Measurements from ENCODE around the gene NRDC. TPM values are rescaled to one million over a fixed set of nuclear protein-coding genes. Genes with fewer than 3 reads are reported as not detected.

NRDC gene
- total and polyA plus RNA-seq, 2 donors: 56.2 to 151 TPM

- Histone ChIP-seq H3K4me3 (ENCODE audit: low read length in 2 of 2) (no peak overlapping the region), H3K9me3 (ENCODE audit: control insufficient read depth in 2 of 2, insufficient read depth in 1 of 2, low read length in 1 of 2) (no peaks in the 10 kb centered on the region), H3K27ac (ENCODE audit: low read depth in 1 of 2, low read length in 1 of 2) (no peak overlapping the region), H3K36me3 (ENCODE audit: control insufficient read depth in 2 of 2, insufficient read depth in 2 of 2, low read length in 1 of 2) (peaks cover 16 to 40% of the 10 kb centered on the region in 2 donors), H3K4me1 (ENCODE audit: control insufficient read depth in 2 of 2, insufficient read depth in 2 of 2, low read length in 2 of 2) (no peaks in the 10 kb centered on the region), H3K27me3 (ENCODE audit: control insufficient read depth in 2 of 2, insufficient read depth in 1 of 2, low read length in 1 of 2) (no peaks in the 10 kb centered on the region)
- DNase-seq (ENCODE audit: low read depth in 6 of 9, low spot score in 9 of 9): no peak
- WGBS: over 99% methylated on average over 3 of the region's 3 CpGs
Measured at GRCh38 chr1:51780927-51781326, 97.6 kb downstream of the NRDC start.

DNA sequence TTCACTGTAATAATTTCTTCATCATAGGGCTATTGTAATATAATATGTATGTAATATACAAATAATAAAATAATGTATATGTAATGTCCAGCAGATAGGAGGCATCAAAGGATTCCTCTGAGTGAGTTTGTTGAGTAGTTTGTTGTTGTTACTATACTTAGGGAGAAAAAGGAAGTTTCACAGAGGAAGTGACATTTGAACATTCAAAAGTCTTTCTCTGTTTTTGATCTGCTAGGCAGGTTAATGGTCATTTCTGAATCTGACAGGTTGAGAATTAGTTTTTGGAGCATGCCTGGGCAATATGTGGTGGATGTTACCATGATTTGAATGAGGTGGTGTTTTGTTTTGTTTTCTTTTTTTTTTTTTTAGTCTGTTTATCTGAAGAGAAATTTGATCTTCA lies 102.1 kb downstream of the NRDC start:
- Histone ChIP-seq H3K9me3 (ENCODE audit: control insufficient read depth in 2 of 2, insufficient read depth in 1 of 2, low read length in 1 of 2) (no peaks in the 10 kb centered on the region), H3K4me3 (ENCODE audit: low read length in 2 of 2) (no peak overlapping the region), H3K27me3 (ENCODE audit: control insufficient read depth in 2 of 2, insufficient read depth in 1 of 2, low read length in 1 of 2) (no peaks in the 10 kb centered on the region), H3K27ac (ENCODE audit: low read depth in 1 of 2, low read length in 1 of 2) (no peak overlapping the region), H3K36me3 (ENCODE audit: control insufficient read depth in 2 of 2, insufficient read depth in 2 of 2, low read length in 1 of 2) (peaks cover 11 to 29% of the 10 kb centered on the region in 2 donors), H3K4me1 (ENCODE audit: control insufficient read depth in 2 of 2, insufficient read depth in 2 of 2, low read length in 2 of 2) (no peaks in the 10 kb centered on the region)
- DNase-seq (ENCODE audit: low read depth in 6 of 9, low spot score in 9 of 9): no peak

DNA sequence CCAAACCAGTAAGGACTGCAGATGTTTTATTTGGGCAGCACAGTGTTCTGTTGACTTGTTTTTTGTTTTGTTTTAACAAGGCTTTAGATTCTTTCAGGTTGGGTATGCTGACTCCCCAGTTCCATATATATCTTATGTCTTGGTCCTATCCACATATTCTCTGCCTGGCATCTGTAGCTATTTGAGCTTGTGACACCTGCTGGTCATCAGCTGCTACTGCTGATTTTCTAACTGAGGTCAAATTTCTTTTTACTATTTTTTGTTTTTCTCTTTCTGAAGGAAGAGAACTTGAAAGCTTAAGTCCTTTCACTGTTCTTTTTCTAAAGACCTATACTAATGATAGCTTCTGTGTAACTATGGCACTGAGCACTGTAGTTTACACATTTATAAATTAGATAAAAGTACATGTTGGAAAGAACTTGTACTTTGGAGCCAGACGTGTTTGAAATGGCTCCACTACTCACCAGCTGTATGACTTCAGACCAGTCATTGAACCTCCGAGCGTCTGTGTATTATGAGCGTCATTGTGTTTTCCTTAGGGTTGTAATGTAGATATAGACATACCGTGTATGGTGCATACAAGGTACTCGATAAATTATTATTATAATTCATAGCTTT lies 109.4 kb downstream of the NRDC start:
- H3K9me3 ChIP-seq (ENCODE audit: control insufficient read depth in 2 of 2, insufficient read depth in 1 of 2, low read length in 1 of 2): no peaks in the 10 kb centered on the region
- DNase-seq (ENCODE audit: low read depth in 6 of 9, low spot score in 9 of 9): peak; percentile 9 to 58 (median 28)
- no peaks in the 10 kb centered on the region for H3K27me3 ChIP-seq (ENCODE audit: control insufficient read depth in 2 of 2, insufficient read depth in 1 of 2, low read length in 1 of 2)
- H3K36me3 ChIP-seq (ENCODE audit: control insufficient read depth in 2 of 2, insufficient read depth in 2 of 2, low read length in 1 of 2): peaks cover 16 to 30% of the 10 kb centered on the region in 2 donors
- no peaks in the 10 kb centered on the region for H3K4me1 ChIP-seq (ENCODE audit: control insufficient read depth in 2 of 2, insufficient read depth in 2 of 2, low read length in 2 of 2)
- H3K4me3 ChIP-seq (ENCODE audit: low read length in 2 of 2): no peak overlapping the region
- no peak overlapping the region for H3K27ac ChIP-seq (ENCODE audit: low read depth in 1 of 2, low read length in 1 of 2)
- 98% methylated on average over 6 of the region's 6 CpGs for WGBS

- no peaks in the 10 kb centered on the region for H3K9me3 ChIP-seq (ENCODE audit: control insufficient read depth in 2 of 2, insufficient read depth in 1 of 2, low read length in 1 of 2)
- peak in 1 of 9 donors; percentile 2 for DNase-seq (ENCODE audit: low read depth in 6 of 9, low spot score in 9 of 9)
- WGBS: 97% methylated on average over 1 of the region's 1 CpG
- H3K4me1 ChIP-seq (ENCODE audit: control insufficient read depth in 2 of 2, insufficient read depth in 2 of 2, low read length in 2 of 2): no peaks in the 10 kb centered on the region
- no peaks in the 10 kb centered on the region for H3K27me3 ChIP-seq (ENCODE audit: control insufficient read depth in 2 of 2, insufficient read depth in 1 of 2, low read length in 1 of 2)
- peaks cover 0 to 12% of the 10 kb centered on the region in 2 donors for H3K36me3 ChIP-seq (ENCODE audit: control insufficient read depth in 2 of 2, insufficient read depth in 2 of 2, low read length in 1 of 2)
- H3K27ac ChIP-seq (ENCODE audit: low read depth in 1 of 2, low read length in 1 of 2): no peak overlapping the region
- H3K4me3 ChIP-seq (ENCODE audit: low read length in 2 of 2): no peak overlapping the region
Measured at GRCh38 chr1:51761351-51761750, 117.2 kb downstream of the NRDC start.

DNA sequence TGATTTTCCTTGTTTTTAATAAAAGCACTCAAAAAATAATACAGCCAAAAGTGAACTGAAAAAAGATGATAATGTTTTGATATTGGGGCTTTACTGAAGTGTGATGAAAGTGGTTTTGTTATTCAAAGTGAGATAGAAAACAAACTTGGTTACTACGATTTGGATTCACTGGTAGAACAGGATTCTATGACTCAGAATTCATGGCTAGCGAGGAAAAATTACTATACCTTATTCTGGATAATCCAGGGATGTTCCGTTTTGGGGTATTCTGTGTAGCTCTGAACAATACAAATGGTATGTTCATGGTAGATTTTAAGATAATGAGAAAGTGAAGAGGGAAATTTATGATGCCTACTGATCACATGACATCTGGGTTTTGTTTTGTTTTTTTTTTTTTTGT lies 117.7 kb downstream of the NRDC start:
- Histone ChIP-seq H3K4me1 (ENCODE audit: control insufficient read depth in 2 of 2, insufficient read depth in 2 of 2, low read length in 2 of 2) (no peaks in the 10 kb centered on the region), H3K9me3 (ENCODE audit: control insufficient read depth in 2 of 2, insufficient read depth in 1 of 2, low read length in 1 of 2) (no peaks in the 10 kb centered on the region), H3K36me3 (ENCODE audit: control insufficient read depth in 2 of 2, insufficient read depth in 2 of 2, low read length in 1 of 2) (peaks cover 0 to 8% of the 10 kb centered on the region in 2 donors), H3K27ac (ENCODE audit: low read depth in 1 of 2, low read length in 1 of 2) (no peak overlapping the region), H3K27me3 (ENCODE audit: control insufficient read depth in 2 of 2, insufficient read depth in 1 of 2, low read length in 1 of 2) (no peaks in the 10 kb centered on the region), H3K4me3 (ENCODE audit: low read length in 2 of 2) (no peak overlapping the region)
- WGBS: 96% methylated on average over 3 of the region's 3 CpGs
- DNase-seq (ENCODE audit: low read depth in 6 of 9, low spot score in 9 of 9): no peak

DNA sequence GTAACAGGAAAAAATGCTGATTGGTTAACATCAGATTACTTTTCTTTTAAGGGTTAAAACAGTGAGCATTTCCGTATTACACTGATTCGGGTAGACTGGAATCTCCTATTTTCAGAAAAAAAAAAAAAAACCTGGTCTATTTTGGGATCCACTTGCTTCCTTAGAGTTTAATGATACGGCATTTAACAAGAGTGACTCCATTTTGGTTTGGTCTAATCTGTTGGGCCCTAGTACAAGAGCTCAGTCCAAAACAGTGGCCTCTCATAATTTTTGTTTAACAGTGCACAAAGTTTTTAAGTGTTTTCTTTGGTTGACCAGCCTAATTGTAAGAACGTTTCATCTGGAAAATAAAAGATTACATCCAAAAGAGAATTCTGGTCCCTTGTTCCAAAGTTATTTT lies 120.2 kb downstream of the NRDC start:
- WGBS: 99% methylated on average over 4 of the region's 4 CpGs
- Histone ChIP-seq H3K27ac (ENCODE audit: low read depth in 1 of 2, low read length in 1 of 2) (no peak overlapping the region), H3K4me1 (ENCODE audit: control insufficient read depth in 2 of 2, insufficient read depth in 2 of 2, low read length in 2 of 2) (peaks cover 0 to 3% of the 10 kb centered on the region in 2 donors), H3K9me3 (ENCODE audit: control insufficient read depth in 2 of 2, insufficient read depth in 1 of 2, low read length in 1 of 2) (no peaks in the 10 kb centered on the region), H3K27me3 (ENCODE audit: control insufficient read depth in 2 of 2, insufficient read depth in 1 of 2, low read length in 1 of 2) (no peaks in the 10 kb centered on the region), H3K4me3 (ENCODE audit: low read length in 2 of 2) (no peak overlapping the region), H3K36me3 (ENCODE audit: control insufficient read depth in 2 of 2, insufficient read depth in 2 of 2, low read length in 1 of 2) (peaks cover 4 to 9% of the 10 kb centered on the region in 2 donors)
- DNase-seq (ENCODE audit: low read depth in 6 of 9, low spot score in 9 of 9): no peak

- DNase-seq (ENCODE audit: low read depth in 6 of 9, low spot score in 9 of 9): no peak
- H3K27ac ChIP-seq (ENCODE audit: low read depth in 1 of 2, low read length in 1 of 2): no peak overlapping the region
- 80% methylated on average over 2 of the region's 2 CpGs for WGBS
Measured at GRCh38 chr1:51756290-51756689, 122.2 kb downstream of the NRDC start.

GRCh38 chr1:51755437-51755836 lies 123.1 kb downstream of the NRDC start:
- H3K27ac ChIP-seq (ENCODE audit: low read depth in 1 of 2, low read length in 1 of 2): no peak overlapping the region
- DNase-seq (ENCODE audit: low read depth in 6 of 9, low spot score in 9 of 9): no peak
- peaks cover 0 to 1% of the 10 kb centered on the region in 2 donors for H3K9me3 ChIP-seq (ENCODE audit: control insufficient read depth in 2 of 2, insufficient read depth in 1 of 2, low read length in 1 of 2)
- peaks cover 10 to 16% of the 10 kb centered on the region in 2 donors for H3K36me3 ChIP-seq (ENCODE audit: control insufficient read depth in 2 of 2, insufficient read depth in 2 of 2, low read length in 1 of 2)
- 99% methylated on average over 7 of the region's 7 CpGs for WGBS
- no peaks in the 10 kb centered on the region for H3K27me3 ChIP-seq (ENCODE audit: control insufficient read depth in 2 of 2, insufficient read depth in 1 of 2, low read length in 1 of 2)
- H3K4me1 ChIP-seq (ENCODE audit: control insufficient read depth in 2 of 2, insufficient read depth in 2 of 2, low read length in 2 of 2): peaks cover 0 to 3% of the 10 kb centered on the region in 2 donors
- no peak overlapping the region for H3K4me3 ChIP-seq (ENCODE audit: low read length in 2 of 2)

More at GRCh38 chr1:51756290-51756689, 122.2 kb downstream of the NRDC start:
- Histone ChIP-seq H3K27me3 (ENCODE audit: control insufficient read depth in 2 of 2, insufficient read depth in 1 of 2, low read length in 1 of 2) (no peaks in the 10 kb centered on the region), H3K4me3 (ENCODE audit: low read length in 2 of 2) (no peak overlapping the region), H3K9me3 (ENCODE audit: control insufficient read depth in 2 of 2, insufficient read depth in 1 of 2, low read length in 1 of 2) (peaks cover 0 to 1% of the 10 kb centered on the region in 2 donors), H3K4me1 (ENCODE audit: control insufficient read depth in 2 of 2, insufficient read depth in 2 of 2, low read length in 2 of 2) (peaks cover 0 to 3% of the 10 kb centered on the region in 2 donors), H3K36me3 (ENCODE audit: control insufficient read depth in 2 of 2, insufficient read depth in 2 of 2, low read length in 1 of 2) (peaks cover 10 to 16% of the 10 kb centered on the region in 2 donors)

- peaks cover 0 to 3% of the 10 kb centered on the region in 2 donors for H3K4me1 ChIP-seq (ENCODE audit: control insufficient read depth in 2 of 2, insufficient read depth in 2 of 2, low read length in 2 of 2)
- WGBS: 96% methylated on average over 3 of the region's 3 CpGs
- DNase-seq (ENCODE audit: low read depth in 6 of 9, low spot score in 9 of 9): no peak
- H3K9me3 ChIP-seq (ENCODE audit: control insufficient read depth in 2 of 2, insufficient read depth in 1 of 2, low read length in 1 of 2): peaks cover 0 to 1% of the 10 kb centered on the region in 2 donors
- H3K27ac ChIP-seq (ENCODE audit: low read depth in 1 of 2, low read length in 1 of 2): no peak overlapping the region
- H3K36me3 ChIP-seq (ENCODE audit: control insufficient read depth in 2 of 2, insufficient read depth in 2 of 2, low read length in 1 of 2): peaks cover 10 to 16% of the 10 kb centered on the region in 2 donors
- no peak overlapping the region for H3K4me3 ChIP-seq (ENCODE audit: low read length in 2 of 2)
- H3K27me3 ChIP-seq (ENCODE audit: control insufficient read depth in 2 of 2, insufficient read depth in 1 of 2, low read length in 1 of 2): no peaks in the 10 kb centered on the region
Measured at GRCh38 chr1:51754666-51755065, 123.9 kb downstream of the NRDC start.
